OCI-LY7 (cell line): ENCODE results near the gene DQX1.

Source experiments
- CTCF ChIP-seq: fragments of 200-600 bp; sonication (generic); conservative IDR thresholded peaks from 2 replicates; pipeline ENCODE4 v1.5.1; 2014; ENCODE audit warnings: mild to moderate bottlenecking, antibody characterized with exemption, low read length, moderate library complexity, mixed read lengths
- EZH2phosphoT487 ChIP-seq: fragments of 200-600 bp; sonication (generic); IDR thresholded peaks from 2 replicates; pipeline ENCODE4 v1.6.1; 2018; ENCODE audit warnings: low read depth, borderline replicate concordance, mild to moderate bottlenecking, mixed run types, antibody characterized with exemption, low read length, moderate library complexity, mixed read lengths

DNA sequence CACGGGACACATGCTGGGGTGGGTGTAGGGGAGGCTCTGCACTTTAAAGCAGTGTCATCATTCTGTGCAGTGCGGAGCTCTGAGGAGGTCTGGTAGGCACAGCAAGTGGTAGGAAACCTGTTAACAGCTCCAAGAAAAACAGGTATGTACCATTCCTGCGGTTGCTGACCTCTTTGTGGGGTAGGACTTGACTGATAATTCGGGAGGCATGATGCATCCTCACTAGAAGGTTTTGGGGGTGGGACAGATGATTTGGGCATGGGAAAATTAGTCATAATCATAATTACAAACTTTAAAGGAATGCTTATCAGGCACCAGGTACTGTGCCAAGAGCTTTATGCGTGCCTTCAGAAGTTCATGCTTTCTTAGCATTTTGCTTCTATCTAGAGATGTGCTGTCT, 38.2 kb upstream of the DQX1 start:
- TF ChIP-seq CTCF (no peak), EZH2phosphoT487 (no peak)
